ENCODE results near the gene TOR1AIP2.
A peak's percentile ranks its signal among the peaks of the same experiment; 100 is the strongest.

The TOR1AIP2 gene

GRCh38 chr1:179825798-179826460 is 51.7 kb downstream of the TOR1AIP2 start:
- no peak for DNase-seq (ENCODE audit: low spot score)

- no peak for DNase-seq (ENCODE audit: low spot score)
Measured at GRCh38 chr1:179825206-179825605, 52.4 kb downstream of the TOR1AIP2 start.

GRCh38 chr1:179824265-179824664 is 53.3 kb downstream of the TOR1AIP2 start:
- DNase-seq (ENCODE audit: low spot score), result no peak

GRCh38 chr1:179823693-179824092 is 53.9 kb downstream of the TOR1AIP2 start:
- DNase-seq (ENCODE audit: low spot score), result no peak

GRCh38 chr1:179822065-179822464 is 55.5 kb downstream of the TOR1AIP2 start:
- no peak for DNase-seq (ENCODE audit: low spot score)

- DNase-seq (ENCODE audit: low spot score), result peak; percentile 5
Measured at GRCh38 chr1:179821524-179821923, 56.1 kb downstream of the TOR1AIP2 start.

GRCh38 chr1:179820226-179820970 is 57.2 kb downstream of the TOR1AIP2 start:
- peak; percentile 5 for DNase-seq (ENCODE audit: low spot score)

GRCh38 chr1:179818743-179819173 is 58.8 kb downstream of the TOR1AIP2 start:
- no peak for DNase-seq (ENCODE audit: low spot score)

- DNase-seq (ENCODE audit: low spot score), result no peak
Measured at GRCh38 chr1:179818260-179818659, 59.3 kb downstream of the TOR1AIP2 start.

GRCh38 chr1:179817789-179818188 is 59.8 kb downstream of the TOR1AIP2 start:
- DNase-seq (ENCODE audit: low spot score), result peak; percentile 84

GRCh38 chr1:179817056-179817455 is 60.5 kb downstream of the TOR1AIP2 start:
- DNase-seq (ENCODE audit: low spot score), result no peak

GRCh38 chr1:179816196-179816960 is 61.2 kb downstream of the TOR1AIP2 start:
- DNase-seq (ENCODE audit: low spot score), result no peak

- no peak for DNase-seq (ENCODE audit: low spot score)
Measured at GRCh38 chr1:179815641-179816040, 62.0 kb downstream of the TOR1AIP2 start.

- DNase-seq (ENCODE audit: low spot score), result peak; percentile 82
Measured at GRCh38 chr1:179814546-179814838, 63.1 kb downstream of the TOR1AIP2 start.

- no peak for DNase-seq (ENCODE audit: low spot score)
Measured at GRCh38 chr1:179813626-179814545, 63.7 kb downstream of the TOR1AIP2 start.

- no peak for DNase-seq (ENCODE audit: low spot score)
Measured at GRCh38 chr1:179812501-179813292, 64.9 kb downstream of the TOR1AIP2 start.

GRCh38 chr1:179810367-179810715 is 67.3 kb downstream of the TOR1AIP2 start:
- DNase-seq (ENCODE audit: low spot score), result no peak

- peak; percentile 76 for DNase-seq (ENCODE audit: low spot score)
Measured at GRCh38 chr1:179809506-179810366, 67.9 kb downstream of the TOR1AIP2 start.

GRCh38 chr1:179808503-179808902 is 69.1 kb downstream of the TOR1AIP2 start:
- no peak for DNase-seq (ENCODE audit: low spot score)
